SK-N-DZ (cell line): ENCODE measurements around the gene MYL9.

Experiments
- DNase-seq: peaks from one replicate; pipeline ENCODE4 v3.0.0-alpha.2; 2015; ENCODE audit warnings: low spot score
- small RNA-seq, 2 experiments: library from RNA; depleted of rRNA; stranded (forward); fragments of <200 nt; gene quantifications; one replicate each; pipeline ENCODE3, GENCODE V24; 2014

MYL9 gene

GRCh38 chr20:36579996-36580545 lies 38.8 kb downstream of the MYL9 start:
- DNase-seq = no peak

GRCh38 chr20:36582322-36582721 lies 41.0 kb downstream of the MYL9 start:
- no peak for DNase-seq

GRCh38 chr20:36582821-36583220 lies 41.5 kb downstream of the MYL9 start:
- DNase-seq = no peak

GRCh38 chr20:36584018-36584481 lies 42.7 kb downstream of the MYL9 start:
- DNase-seq = no peak

GRCh38 chr20:36585410-36586125 lies 44.2 kb downstream of the MYL9 start:
- DNase-seq = no peak

- no peak for DNase-seq
Measured at GRCh38 chr20:36587388-36588070, 46.2 kb downstream of the MYL9 start.

GRCh38 chr20:36591281-36591680 lies 50.0 kb downstream of the MYL9 start:
- DNase-seq = no peak

GRCh38 chr20:36591854-36592641 lies 50.7 kb downstream of the MYL9 start:
- peak; percentile 50 for DNase-seq

- DNase-seq = no peak
Measured at GRCh38 chr20:36593347-36593929, 52.1 kb downstream of the MYL9 start.

- no peak for DNase-seq
Measured at GRCh38 chr20:36599912-36600345, 58.6 kb downstream of the MYL9 start.

Small RNA genes within 50 kb of the gene (small RNA-seq; reads per million reads assigned to genes)
- gene RF00017 = 0 reads per million in 2 experiments
